ENCODE data around the gene DNPEP. TPM values are rescaled to one million over a fixed set of nuclear protein-coding genes. Genes with fewer than 3 reads are reported as not detected.

Gene DNPEP
- total RNA-seq, 2 donors from 2014 or later: 42.7 to 51.2 TPM

DNA sequence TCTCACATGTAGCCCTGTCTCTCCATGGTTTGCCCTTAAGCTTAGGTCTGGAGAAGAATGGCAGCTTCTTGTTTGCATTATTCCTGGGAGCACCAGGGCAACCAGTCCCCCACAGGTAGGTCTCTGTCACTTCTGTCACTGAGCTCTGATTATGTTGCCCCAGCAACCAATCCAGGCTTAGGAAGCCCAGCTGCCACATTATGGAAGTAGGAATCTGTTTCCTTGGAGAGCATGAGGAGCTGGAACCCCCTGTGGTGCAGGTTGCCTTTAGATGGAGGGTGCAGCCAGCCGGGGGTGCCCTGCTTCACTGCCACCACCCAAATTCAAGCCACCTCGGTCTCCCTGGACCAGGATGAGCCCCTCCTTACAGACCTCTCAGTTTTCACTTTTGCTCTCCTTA is 60.0 kb downstream of the DNPEP start:
- ATAC-seq (ENCODE audit: insufficient number of reproducible peaks, low FRiP score, low read depth): no peak
- DNase-seq (ENCODE audit: low spot score): no peak
- H3K36me3 ChIP-seq: no peaks in the 10 kb centered on the region

GRCh38 chr2:219325657-219326315 is 61.9 kb downstream of the DNPEP start:
- H3K4me1 ChIP-seq (ENCODE audit: control insufficient read depth in 1 of 2, low read depth in 2 of 2): no peaks in the 10 kb centered on the region
- no peak for DNase-seq (ENCODE audit: low spot score)
- H3K27me3 ChIP-seq (replicated peaks; ENCODE audit: insufficient read depth): no peaks in the 10 kb centered on the region
- no peaks in the 10 kb centered on the region for H3K36me3 ChIP-seq
- no peak for TF ChIP-seq CTCF (IDR thresholded peaks at IDR 0.05)
- no peak for ATAC-seq (ENCODE audit: insufficient number of reproducible peaks, low FRiP score, low read depth)
- H3K4me3 ChIP-seq: no peak overlapping the region
- H3K9me3 ChIP-seq: no peaks in the 10 kb centered on the region
- no peak overlapping the region for H3K27ac ChIP-seq

More for the DNA sequence above, 60.0 kb downstream of the DNPEP start:
- no peak for TF ChIP-seq CTCF (IDR thresholded peaks at IDR 0.05)
- H3K4me3 ChIP-seq: no peak overlapping the region
- H3K4me1 ChIP-seq (ENCODE audit: control insufficient read depth in 1 of 2, low read depth in 2 of 2): no peaks in the 10 kb centered on the region
- H3K9me3 ChIP-seq: no peaks in the 10 kb centered on the region
- H3K27me3 ChIP-seq (replicated peaks; ENCODE audit: insufficient read depth): no peaks in the 10 kb centered on the region
- no peak overlapping the region for H3K27ac ChIP-seq

GRCh38 chr2:219325136-219325535 is 62.6 kb downstream of the DNPEP start:
- no peaks in the 10 kb centered on the region for H3K4me1 ChIP-seq (ENCODE audit: control insufficient read depth in 1 of 2, low read depth in 2 of 2)
- H3K27me3 ChIP-seq (replicated peaks; ENCODE audit: insufficient read depth): no peaks in the 10 kb centered on the region
- no peaks in the 10 kb centered on the region for H3K9me3 ChIP-seq
- no peak overlapping the region for H3K4me3 ChIP-seq
- no peak for TF ChIP-seq CTCF (IDR thresholded peaks at IDR 0.05)
- no peak for ATAC-seq (ENCODE audit: insufficient number of reproducible peaks, low FRiP score, low read depth)
- H3K36me3 ChIP-seq: no peaks in the 10 kb centered on the region
- no peak for DNase-seq (ENCODE audit: low spot score)
- no peak overlapping the region for H3K27ac ChIP-seq

DNA sequence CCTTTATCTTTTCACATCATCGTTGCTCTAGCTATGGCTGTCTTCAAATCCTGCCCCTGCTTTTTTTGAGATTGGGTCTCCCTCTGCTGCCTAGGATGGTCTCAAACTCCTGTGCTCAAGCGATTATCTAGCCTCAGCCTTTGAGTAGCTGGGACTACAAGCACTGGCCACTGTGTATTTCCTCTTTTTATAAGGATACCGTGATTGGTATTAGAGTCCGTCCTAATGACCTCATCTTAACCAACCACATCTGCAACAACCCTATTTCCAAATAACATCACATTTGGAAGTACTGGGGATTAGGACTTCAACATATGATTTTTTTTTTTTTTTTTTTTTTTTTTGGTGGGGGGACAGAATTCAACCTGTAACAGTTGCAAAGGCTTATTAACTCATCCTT is 64.3 kb downstream of the DNPEP start:
- Histone ChIP-seq H3K4me1 (ENCODE audit: control insufficient read depth in 1 of 2, low read depth in 2 of 2) (no peaks in the 10 kb centered on the region), H3K4me3 (no peak overlapping the region), H3K36me3 (no peaks in the 10 kb centered on the region), H3K27ac (no peak overlapping the region), H3K27me3 (replicated peaks; ENCODE audit: insufficient read depth) (no peaks in the 10 kb centered on the region), H3K9me3 (no peaks in the 10 kb centered on the region)
- TF ChIP-seq CTCF (IDR thresholded peaks at IDR 0.05): no peak
- no peak for DNase-seq (ENCODE audit: low spot score)
- ATAC-seq (ENCODE audit: insufficient number of reproducible peaks, low FRiP score, low read depth): no peak

Other genes starting within 250 kb of the DNPEP start
- 10 to 100 TPM; 10.3 to 14.5 TPM for gene NHEJ1, start 227.1 kb downstream of the DNPEP start, total RNA-seq
- 1 to 10 TPM; 1.4 to 3.4 TPM for gene SLC23A3, start 217.9 kb downstream of the DNPEP start, total RNA-seq
- gene CNPPD1, start 211.0 kb downstream of the DNPEP start, total RNA-seq: 10 to 100 TPM; 31.9 to 51.0 TPM
- 10 to 100 TPM; 43.8 to 58.6 TPM for gene RETREG2, start 209.6 kb downstream of the DNPEP start, total RNA-seq
- gene ZFAND2B, start 181.1 kb downstream of the DNPEP start, total RNA-seq: 10 to 100 TPM; 21.7 to 83.8 TPM
- gene ABCB6, start 169.0 kb downstream of the DNPEP start, total RNA-seq: 10 to 100 TPM; 12.7 to 26.0 TPM
- gene ATG9A, start 158.3 kb downstream of the DNPEP start, total RNA-seq: 10 to 100 TPM; 39.4 to 60.4 TPM
- gene ANKZF1, start 158.1 kb downstream of the DNPEP start, total RNA-seq: 10 to 100 TPM; 69.7 to 72.6 TPM
- gene GLB1L, start 142.5 kb downstream of the DNPEP start, total RNA-seq: 10 to 100 TPM in 1 of 2 donors, 1 to 10 TPM in 1; 9.1 to 13.7 TPM
- gene STK16, start 142.4 kb downstream of the DNPEP start, total RNA-seq: 10 to 100 TPM; 10.7 to 11.7 TPM
- gene TUBA4B, start 134.7 kb downstream of the DNPEP start, total RNA-seq: not detected
- gene TUBA4A, start 134.0 kb downstream of the DNPEP start, total RNA-seq: 10 to 100 TPM; 20.4 to 84.6 TPM
- 10 to 100 TPM; 56.9 to 61.2 TPM for gene DNAJB2, start 108.5 kb downstream of the DNPEP start, total RNA-seq
- not detected for gene PTPRN, start 78.5 kb downstream of the DNPEP start, total RNA-seq
- not detected for gene RESP18, start 55.2 kb downstream of the DNPEP start, total RNA-seq
- gene DES, start 30.5 kb upstream of the DNPEP start, total RNA-seq: 100 to 1,000 TPM; 146 to 302 TPM
- gene SPEG, start 46.9 kb upstream of the DNPEP start, total RNA-seq: 100 to 1,000 TPM; 426 to 455 TPM
- 10 to 100 TPM; 30.5 to 56.5 TPM for gene GMPPA, start 111.0 kb upstream of the DNPEP start, total RNA-seq
- under 1 TPM in 1 of 2 donors, not detected in 1; 0.41 TPM for gene ASIC4, start 126.6 kb upstream of the DNPEP start, total RNA-seq
- 100 to 1,000 TPM; 184 to 269 TPM for gene CHPF, start 155.9 kb upstream of the DNPEP start, total RNA-seq
- 1 to 10 TPM; 1.4 to 3.9 TPM for gene TMEM198, start 156.1 kb upstream of the DNPEP start, total RNA-seq
- 100 to 1,000 TPM in 1 of 2 donors, 10 to 100 TPM in 1; 88.7 to 151 TPM for gene OBSL1, start 183.6 kb upstream of the DNPEP start, total RNA-seq
- 1 to 10 TPM; 1.2 to 1.6 TPM for gene INHA, start 184.4 kb upstream of the DNPEP start, total RNA-seq
- 10 to 100 TPM; 20.0 to 25.3 TPM for gene STK11IP, start 209.9 kb upstream of the DNPEP start, total RNA-seq
- gene SLC4A3, start 239.7 kb upstream of the DNPEP start, total RNA-seq: 1 to 10 TPM; 5.6 to 6.5 TPM

All from thoracic aorta (tissue), 2 donors.